Measurements from ENCODE around the gene DFFB.

The DFFB gene

DNA sequence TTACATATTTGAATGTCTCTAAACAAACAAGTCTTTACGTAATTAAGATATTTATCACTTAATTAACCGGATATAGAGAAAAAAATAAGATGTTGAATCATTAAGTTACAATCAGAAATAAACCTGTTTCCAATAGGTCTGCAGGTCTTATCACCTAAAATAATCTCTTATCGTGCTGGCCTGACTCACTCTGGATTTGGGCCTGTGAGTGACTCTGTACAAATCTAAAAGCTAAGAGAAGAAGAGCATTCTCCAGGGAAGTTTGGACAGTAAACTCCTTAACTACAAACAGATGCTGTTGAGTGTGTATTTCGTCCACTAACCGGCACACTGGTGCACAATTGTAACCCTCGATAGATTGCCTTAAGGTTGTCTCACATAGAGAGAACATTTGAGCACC is 25.6 kb upstream of the DFFB start:
- Histone ChIP-seq H3K27ac (ENCODE audit: low read length) (no peak overlapping the region), H3K9ac (ENCODE audit: low read length in 2 of 2) (no peak overlapping the region), H3K4me3 (ENCODE audit: low read length in 2 of 2) (no peak overlapping the region), H3K4me1 (ENCODE audit: control insufficient read depth, insufficient read depth, low read length) (no peaks in the 10 kb centered on the region), H3K9me3 (ENCODE audit: control insufficient read depth in 2 of 2, low read length in 2 of 2) (no peaks in the 10 kb centered on the region), H3K36me3 (ENCODE audit: control insufficient read depth in 2 of 2, insufficient read depth in 2 of 2, low read length in 2 of 2) (peaks cover 55 to 56% of the 10 kb centered on the region in 2 donors), H3K27me3 (ENCODE audit: control insufficient read depth in 1 of 2, insufficient read depth in 2 of 2, low read length in 2 of 2) (no peaks in the 10 kb centered on the region)

DNA sequence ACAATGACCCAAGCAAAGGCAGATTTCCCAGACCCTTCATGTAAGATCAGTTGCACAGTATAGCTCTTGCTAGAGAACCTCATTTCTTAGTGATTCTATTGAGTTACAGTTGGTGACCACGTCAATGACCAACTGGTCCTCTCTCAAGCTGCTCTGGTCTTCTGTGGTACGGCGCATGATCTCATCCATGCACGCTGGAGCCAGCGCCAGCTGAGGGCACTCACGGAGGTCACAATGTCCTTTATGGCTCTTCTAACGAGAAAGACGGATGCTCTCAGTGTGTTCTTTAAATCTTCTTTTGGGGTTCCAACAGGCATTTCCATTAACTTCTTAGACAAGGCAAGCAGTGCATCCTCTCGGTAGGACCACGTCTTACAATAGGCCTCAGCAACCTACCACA is 22.6 kb upstream of the DFFB start:
- Histone ChIP-seq H3K27me3 (ENCODE audit: control insufficient read depth in 1 of 2, insufficient read depth in 2 of 2, low read length in 2 of 2) (no peaks in the 10 kb centered on the region), H3K27ac (ENCODE audit: low read length) (no peak overlapping the region), H3K4me3 (ENCODE audit: low read length in 2 of 2) (no peak overlapping the region), H3K36me3 (ENCODE audit: control insufficient read depth in 2 of 2, insufficient read depth in 2 of 2, low read length in 2 of 2) (peaks cover 60 to 68% of the 10 kb centered on the region in 2 donors), H3K4me1 (ENCODE audit: control insufficient read depth, insufficient read depth, low read length) (no peaks in the 10 kb centered on the region), H3K9me3 (ENCODE audit: control insufficient read depth in 2 of 2, low read length in 2 of 2) (peaks cover 0 to 6% of the 10 kb centered on the region in 2 donors), H3K9ac (ENCODE audit: low read length in 2 of 2) (no peak overlapping the region)

DNA sequence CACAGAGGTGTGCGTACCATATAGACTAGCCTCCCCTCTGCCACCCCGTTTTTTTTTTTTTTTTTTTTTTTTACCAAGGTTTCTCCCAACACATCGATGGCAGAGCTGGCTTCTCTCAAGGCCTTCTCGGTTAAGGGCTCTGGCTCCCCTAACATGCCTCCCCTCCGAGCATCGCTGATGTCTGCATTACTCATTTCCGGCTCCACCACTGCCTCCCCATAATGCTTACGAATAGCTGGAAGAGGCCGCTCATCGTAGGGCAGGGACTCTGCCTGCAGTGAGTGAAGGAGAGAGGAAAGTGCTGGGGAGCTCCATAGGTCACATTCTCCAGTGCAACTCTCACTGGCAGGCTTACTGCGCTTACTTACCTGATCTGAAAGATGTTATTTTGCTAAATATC is 20.9 kb upstream of the DFFB start:
- peaks cover 0 to 6% of the 10 kb centered on the region in 2 donors for H3K9me3 ChIP-seq (ENCODE audit: control insufficient read depth in 2 of 2, low read length in 2 of 2)
- no peaks in the 10 kb centered on the region for H3K4me1 ChIP-seq (ENCODE audit: control insufficient read depth, insufficient read depth, low read length)
- H3K4me3 ChIP-seq (ENCODE audit: low read length in 2 of 2): no peak overlapping the region
- peaks cover 59 to 63% of the 10 kb centered on the region in 2 donors for H3K36me3 ChIP-seq (ENCODE audit: control insufficient read depth in 2 of 2, insufficient read depth in 2 of 2, low read length in 2 of 2)
- no peak overlapping the region for H3K27ac ChIP-seq (ENCODE audit: low read length)
- no peaks in the 10 kb centered on the region for H3K27me3 ChIP-seq (ENCODE audit: control insufficient read depth in 1 of 2, insufficient read depth in 2 of 2, low read length in 2 of 2)
- no peak overlapping the region for H3K9ac ChIP-seq (ENCODE audit: low read length in 2 of 2)

DNA sequence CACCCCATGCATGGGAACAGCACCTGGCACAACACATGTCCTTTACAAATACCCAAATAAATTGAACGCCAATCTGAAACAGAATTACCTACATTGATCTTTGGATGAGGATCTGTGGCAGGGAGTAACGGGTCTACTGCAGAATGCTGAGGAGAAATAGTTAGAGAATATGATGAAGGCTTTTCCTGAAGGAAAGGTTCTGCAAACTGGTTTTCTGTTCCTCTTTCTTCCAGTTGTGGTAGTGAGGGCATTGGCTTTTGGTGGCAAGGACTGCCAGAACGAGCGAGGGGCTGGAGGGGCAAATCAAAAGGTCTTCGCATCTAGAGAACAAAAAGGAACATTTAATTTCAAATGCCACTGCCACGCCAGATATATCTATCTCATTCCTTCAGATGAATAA is 20.1 kb upstream of the DFFB start:
- Histone ChIP-seq H3K4me3 (ENCODE audit: low read length in 2 of 2) (no peak overlapping the region), H3K9ac (ENCODE audit: low read length in 2 of 2) (no peak overlapping the region), H3K36me3 (ENCODE audit: control insufficient read depth in 2 of 2, insufficient read depth in 2 of 2, low read length in 2 of 2) (peaks cover 56% of the 10 kb centered on the region in 2 donors), H3K27me3 (ENCODE audit: control insufficient read depth in 1 of 2, insufficient read depth in 2 of 2, low read length in 2 of 2) (no peaks in the 10 kb centered on the region), H3K4me1 (ENCODE audit: control insufficient read depth, insufficient read depth, low read length) (no peaks in the 10 kb centered on the region), H3K9me3 (ENCODE audit: control insufficient read depth in 2 of 2, low read length in 2 of 2) (peaks cover 0 to 6% of the 10 kb centered on the region in 2 donors), H3K27ac (ENCODE audit: low read length) (no peak overlapping the region)

DNA sequence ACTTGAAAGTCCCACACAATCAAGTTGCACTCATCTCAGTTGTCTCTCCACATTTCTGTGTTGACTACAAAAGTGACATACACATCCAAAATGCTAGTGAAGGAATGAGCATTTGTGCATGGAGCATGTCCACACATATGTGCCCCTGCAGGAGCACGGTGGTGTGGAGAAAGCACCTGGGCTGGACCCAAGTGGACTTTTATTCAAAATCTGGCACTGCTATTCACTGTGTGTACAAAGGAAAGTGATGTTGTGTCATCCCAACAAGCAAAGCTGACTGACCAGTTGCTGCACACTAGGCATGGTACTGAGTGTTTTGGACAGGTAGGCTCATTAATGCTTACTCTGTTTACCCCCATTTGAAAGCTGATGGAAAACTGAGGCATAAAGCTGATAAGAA is 19.6 kb upstream of the DFFB start:
- Histone ChIP-seq H3K9ac (ENCODE audit: low read length in 2 of 2) (no peak overlapping the region), H3K27ac (ENCODE audit: low read length) (no peak overlapping the region), H3K4me1 (ENCODE audit: control insufficient read depth, insufficient read depth, low read length) (no peaks in the 10 kb centered on the region), H3K9me3 (ENCODE audit: control insufficient read depth in 2 of 2, low read length in 2 of 2) (peaks cover 0 to 6% of the 10 kb centered on the region in 2 donors), H3K27me3 (ENCODE audit: control insufficient read depth in 1 of 2, insufficient read depth in 2 of 2, low read length in 2 of 2) (no peaks in the 10 kb centered on the region), H3K4me3 (ENCODE audit: low read length in 2 of 2) (no peak overlapping the region), H3K36me3 (ENCODE audit: control insufficient read depth in 2 of 2, insufficient read depth in 2 of 2, low read length in 2 of 2) (peaks cover 53 to 54% of the 10 kb centered on the region in 2 donors)

DNA sequence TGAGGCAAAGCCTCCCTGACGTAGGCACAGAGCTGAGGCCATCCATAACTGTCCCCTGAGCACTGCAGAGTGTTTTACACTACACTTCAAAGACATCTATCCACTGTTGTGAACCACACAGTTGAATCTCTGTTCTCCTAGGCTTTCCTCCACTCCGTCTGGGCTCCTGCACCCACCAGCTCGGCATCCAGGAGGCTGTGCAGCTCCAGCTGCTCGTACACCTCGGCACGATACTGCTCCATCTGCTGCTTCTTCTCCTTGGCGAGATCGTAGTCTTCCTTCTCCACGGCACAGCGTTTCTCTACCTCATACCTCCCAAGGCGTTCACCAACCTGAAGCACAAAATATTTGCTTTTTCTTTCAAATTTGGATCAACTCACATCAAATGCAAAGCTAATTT is 18.5 kb upstream of the DFFB start:
- H3K4me1 ChIP-seq (ENCODE audit: control insufficient read depth, insufficient read depth, low read length): no peaks in the 10 kb centered on the region
- no peak overlapping the region for H3K27ac ChIP-seq (ENCODE audit: low read length)
- H3K9me3 ChIP-seq (ENCODE audit: control insufficient read depth in 2 of 2, low read length in 2 of 2): peaks cover 0 to 6% of the 10 kb centered on the region in 2 donors
- peaks cover 50 to 51% of the 10 kb centered on the region in 2 donors for H3K36me3 ChIP-seq (ENCODE audit: control insufficient read depth in 2 of 2, insufficient read depth in 2 of 2, low read length in 2 of 2)
- H3K27me3 ChIP-seq (ENCODE audit: control insufficient read depth in 1 of 2, insufficient read depth in 2 of 2, low read length in 2 of 2): no peaks in the 10 kb centered on the region
- H3K4me3 ChIP-seq (ENCODE audit: low read length in 2 of 2): no peak overlapping the region
- no peak overlapping the region for H3K9ac ChIP-seq (ENCODE audit: low read length in 2 of 2)

DNA sequence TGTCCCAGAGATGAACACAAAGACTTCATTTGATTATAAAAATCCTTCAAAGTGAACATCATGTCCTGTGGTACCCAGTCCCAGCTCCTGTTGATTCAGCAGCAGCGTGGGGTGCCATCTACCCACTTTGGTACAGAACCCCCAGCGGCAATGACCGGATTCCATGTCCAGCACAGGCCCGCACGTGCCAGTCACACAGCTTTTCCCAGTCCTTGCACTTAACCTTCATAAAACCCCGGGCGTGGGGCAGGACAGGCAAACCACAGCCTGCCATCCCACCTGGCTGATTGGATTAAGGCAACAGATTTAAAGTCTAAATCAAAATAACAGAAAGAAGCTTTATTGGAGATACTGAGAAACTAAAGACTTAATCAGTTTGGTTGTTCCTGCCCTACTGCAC is 15.8 kb upstream of the DFFB start:
- Histone ChIP-seq H3K36me3 (ENCODE audit: control insufficient read depth in 2 of 2, insufficient read depth in 2 of 2, low read length in 2 of 2) (peaks cover 43 to 45% of the 10 kb centered on the region in 2 donors), H3K27ac (ENCODE audit: low read length) (no peak overlapping the region), H3K4me3 (ENCODE audit: low read length in 2 of 2) (no peak overlapping the region), H3K4me1 (ENCODE audit: control insufficient read depth, insufficient read depth, low read length) (no peaks in the 10 kb centered on the region), H3K27me3 (ENCODE audit: control insufficient read depth in 1 of 2, insufficient read depth in 2 of 2, low read length in 2 of 2) (no peaks in the 10 kb centered on the region), H3K9ac (ENCODE audit: low read length in 2 of 2) (no peak overlapping the region), H3K9me3 (ENCODE audit: control insufficient read depth in 2 of 2, low read length in 2 of 2) (peaks cover 0 to 6% of the 10 kb centered on the region in 2 donors)

DNA sequence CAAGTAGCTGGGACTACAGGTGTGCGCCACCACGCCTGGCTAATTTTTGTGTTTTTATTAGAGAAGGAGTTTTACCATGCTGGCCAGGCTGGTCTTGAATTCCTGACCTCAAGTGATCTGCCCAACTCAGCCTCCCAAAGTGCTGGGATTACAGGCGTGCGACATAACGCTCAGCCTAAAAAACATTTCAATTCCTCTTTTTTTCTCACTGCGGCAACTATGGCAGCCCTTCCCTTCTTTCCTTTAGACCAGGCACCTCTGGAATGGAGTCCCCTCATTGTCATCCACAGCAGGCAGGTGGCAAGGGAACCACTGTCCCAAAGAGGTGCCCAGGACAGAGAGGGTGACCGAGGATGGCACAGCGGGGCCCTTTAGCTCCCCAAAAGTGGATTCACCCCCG is 14.4 kb upstream of the DFFB start:
- Histone ChIP-seq H3K36me3 (ENCODE audit: control insufficient read depth in 2 of 2, insufficient read depth in 2 of 2, low read length in 2 of 2) (peaks cover 36 to 40% of the 10 kb centered on the region in 2 donors), H3K27ac (ENCODE audit: low read length) (no peak overlapping the region), H3K9ac (ENCODE audit: low read length in 2 of 2) (no peak overlapping the region), H3K4me1 (ENCODE audit: control insufficient read depth, insufficient read depth, low read length) (no peaks in the 10 kb centered on the region), H3K4me3 (ENCODE audit: low read length in 2 of 2) (no peak overlapping the region), H3K27me3 (ENCODE audit: control insufficient read depth in 1 of 2, insufficient read depth in 2 of 2, low read length in 2 of 2) (no peaks in the 10 kb centered on the region), H3K9me3 (ENCODE audit: control insufficient read depth in 2 of 2, low read length in 2 of 2) (peaks cover 0 to under 1% of the 10 kb centered on the region in 2 donors)

DNA sequence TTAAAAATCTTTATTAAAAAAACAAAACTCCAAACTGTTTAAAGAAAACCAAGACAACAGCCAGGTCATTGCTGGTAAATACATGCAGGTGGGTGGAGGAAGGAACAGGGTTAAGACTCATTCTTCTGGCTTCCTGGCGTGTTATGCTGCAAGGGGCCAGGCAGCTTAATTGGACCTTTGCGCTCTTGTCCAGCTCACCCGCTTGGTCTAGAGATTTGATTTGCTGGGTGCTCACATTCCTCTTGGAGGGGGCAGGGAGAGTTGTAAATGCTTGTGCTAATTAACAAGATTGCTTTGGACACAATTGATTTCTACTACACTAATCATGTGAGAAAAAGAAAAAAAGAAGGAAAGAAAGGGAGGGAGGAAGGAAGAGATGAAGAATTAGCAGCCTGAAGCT is 10.7 kb upstream of the DFFB start:
- H3K4me1 ChIP-seq (ENCODE audit: control insufficient read depth, insufficient read depth, low read length): no peaks in the 10 kb centered on the region
- H3K36me3 ChIP-seq (ENCODE audit: control insufficient read depth in 2 of 2, insufficient read depth in 2 of 2, low read length in 2 of 2): peaks cover 26 to 38% of the 10 kb centered on the region in 2 donors
- no peaks in the 10 kb centered on the region for H3K9me3 ChIP-seq (ENCODE audit: control insufficient read depth in 2 of 2, low read length in 2 of 2)
- no peak overlapping the region for H3K27ac ChIP-seq (ENCODE audit: low read length)
- H3K4me3 ChIP-seq (ENCODE audit: low read length in 2 of 2): no peak overlapping the region
- H3K27me3 ChIP-seq (ENCODE audit: control insufficient read depth in 1 of 2, insufficient read depth in 2 of 2, low read length in 2 of 2): no peaks in the 10 kb centered on the region
- no peak overlapping the region for H3K9ac ChIP-seq (ENCODE audit: low read length in 2 of 2)

DNA sequence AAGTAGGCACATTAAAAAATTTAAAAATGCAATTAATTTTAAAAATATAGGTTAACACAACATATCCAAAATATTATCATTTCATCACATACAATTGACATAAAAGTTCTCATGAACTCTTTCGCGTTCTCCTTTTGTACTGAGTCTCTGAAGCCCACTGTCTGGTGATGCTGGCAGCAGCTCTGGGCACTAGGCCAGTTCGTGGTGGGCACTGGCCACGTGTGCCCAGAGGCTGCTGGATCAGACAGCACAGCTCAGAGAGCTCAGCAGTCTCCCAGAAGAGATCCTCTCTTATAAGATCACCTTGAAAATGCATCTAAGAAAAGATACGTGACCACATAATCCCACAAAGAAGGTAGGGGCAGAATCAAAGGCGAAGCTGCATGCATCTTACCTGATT is 10.2 kb upstream of the DFFB start:
- Histone ChIP-seq H3K27me3 (ENCODE audit: control insufficient read depth in 1 of 2, insufficient read depth in 2 of 2, low read length in 2 of 2) (no peaks in the 10 kb centered on the region), H3K36me3 (ENCODE audit: control insufficient read depth in 2 of 2, insufficient read depth in 2 of 2, low read length in 2 of 2) (peaks cover 27 to 39% of the 10 kb centered on the region in 2 donors), H3K27ac (ENCODE audit: low read length) (no peak overlapping the region), H3K4me1 (ENCODE audit: control insufficient read depth, insufficient read depth, low read length) (no peaks in the 10 kb centered on the region), H3K4me3 (ENCODE audit: low read length in 2 of 2) (no peak overlapping the region), H3K9ac (ENCODE audit: low read length in 2 of 2) (no peak overlapping the region), H3K9me3 (ENCODE audit: control insufficient read depth in 2 of 2, low read length in 2 of 2) (no peaks in the 10 kb centered on the region)

DNA sequence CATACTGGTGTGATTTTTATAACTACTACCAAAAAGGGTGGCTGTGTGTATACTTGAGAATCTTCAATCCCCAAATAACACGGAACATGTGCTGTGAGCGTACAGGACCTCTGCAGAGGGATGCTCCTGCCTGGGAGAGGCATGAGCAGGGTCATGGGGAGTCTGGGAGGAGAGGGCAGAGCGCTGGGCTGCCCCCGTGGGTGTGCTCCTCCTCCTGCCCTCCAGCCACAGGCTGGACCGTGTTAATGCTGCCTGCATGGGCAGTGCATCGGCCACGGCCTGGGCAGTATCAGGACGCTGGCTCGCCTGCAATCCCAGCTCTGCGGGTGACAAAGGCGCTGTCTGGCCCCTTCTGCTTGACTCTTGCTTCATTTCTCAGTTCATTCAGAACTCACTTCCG is 6.4 kb upstream of the DFFB start:
- H3K9me3 ChIP-seq (ENCODE audit: control insufficient read depth in 2 of 2, low read length in 2 of 2): no peaks in the 10 kb centered on the region
- peaks cover 6% of the 10 kb centered on the region for H3K4me1 ChIP-seq (ENCODE audit: control insufficient read depth, insufficient read depth, low read length)
- H3K27ac ChIP-seq (ENCODE audit: low read length): no peak overlapping the region
- H3K4me3 ChIP-seq (ENCODE audit: low read length in 2 of 2): no peak overlapping the region
- H3K9ac ChIP-seq (ENCODE audit: low read length in 2 of 2): no peak overlapping the region
- no peaks in the 10 kb centered on the region for H3K27me3 ChIP-seq (ENCODE audit: control insufficient read depth in 1 of 2, insufficient read depth in 2 of 2, low read length in 2 of 2)
- peaks cover 19 to 34% of the 10 kb centered on the region in 2 donors for H3K36me3 ChIP-seq (ENCODE audit: control insufficient read depth in 2 of 2, insufficient read depth in 2 of 2, low read length in 2 of 2)
